HUDEP-2 (cell line): ENCODE results near the gene RPP14.
A peak's percentile ranks its signal among the peaks of the same experiment; 100 is the strongest.
"Not testable (repeated sequence)": the region's sequence is repeated elsewhere in the genome, so short reads cannot be mapped to it uniquely, and the experiment has no call there.

Experiments
- DNase-seq, 76 experiments: peaks; one replicate each; lab custom pipeline; 2025; ENCODE audit not compliant: unreplicated experiment in 76 of 76; lab: John Stamatoyannopoulos, UW

The RPP14 gene

GRCh38 chr3:58290446-58290845, 15.6 kb upstream of the RPP14 start:
- DNase-seq, result not testable (repeated sequence)

- DNase-seq, result no peak
Observed at GRCh38 chr3:58291671-58292338, 14.2 kb upstream of the RPP14 start.

- no peak for DNase-seq
Observed at GRCh38 chr3:58292866-58293265, 13.2 kb upstream of the RPP14 start.

GRCh38 chr3:58293516-58293915, 12.5 kb upstream of the RPP14 start:
- DNase-seq, result no peak

- no peak for DNase-seq
Observed at GRCh38 chr3:58296269-58296668, 9.8 kb upstream of the RPP14 start.

GRCh38 chr3:58296843-58297242, 9.2 kb upstream of the RPP14 start:
- DNase-seq, result no peak

- no peak for DNase-seq
Observed at GRCh38 chr3:58298190-58298589, 7.9 kb upstream of the RPP14 start.

GRCh38 chr3:58299075-58299474, 7.0 kb upstream of the RPP14 start:
- DNase-seq, result no peak

GRCh38 chr3:58299839-58300516, 6.1 kb upstream of the RPP14 start:
- no peak for DNase-seq

GRCh38 chr3:58307639-58308215, 1.7 kb downstream of the RPP14 start:
- DNase-seq, result peak in 23 of 76 experiments; percentile 3 to 45 (median 16)

GRCh38 chr3:58308728-58309127, 2.7 kb downstream of the RPP14 start:
- DNase-seq, result peak in 1 of 76 experiments; percentile 9

GRCh38 chr3:58317811-58318210, 11.8 kb downstream of the RPP14 start:
- no peak for DNase-seq

GRCh38 chr3:58321791-58322190, 15.7 kb downstream of the RPP14 start:
- no peak for DNase-seq

GRCh38 chr3:58322793-58323192, 16.7 kb downstream of the RPP14 start:
- DNase-seq, result no peak

GRCh38 chr3:58323529-58324390, 17.7 kb downstream of the RPP14 start:
- DNase-seq, result peak in 6 of 76 experiments; percentile 1 to 22 (median 8)

- peak in 1 of 76 experiments; percentile 4 for DNase-seq
Observed at GRCh38 chr3:58324391-58325390, 18.6 kb downstream of the RPP14 start.

GRCh38 chr3:58325525-58325992, 19.5 kb downstream of the RPP14 start:
- DNase-seq, result no peak

- no peak for DNase-seq
Observed at GRCh38 chr3:58326267-58326900, 20.3 kb downstream of the RPP14 start.
